Measurements from ENCODE around the gene KLHDC3.
A peak's percentile ranks its signal among the peaks of the same experiment; 100 is the strongest.
"Not testable (repeated sequence)": the region's sequence is repeated elsewhere in the genome, so short reads cannot be mapped to it uniquely, and the experiment has no call there.

Gene KLHDC3

GRCh38 chr6:43033496-43034189, 19.6 kb downstream of the KLHDC3 start:
- no peak for DNase-seq

- no peak for DNase-seq
Observed at GRCh38 chr6:43034190-43034525, 20.1 kb downstream of the KLHDC3 start.

GRCh38 chr6:43035495-43036194, 21.6 kb downstream of the KLHDC3 start:
- DNase-seq: no peak

GRCh38 chr6:43036712-43037111, 22.7 kb downstream of the KLHDC3 start:
- no peak for DNase-seq

- no peak for DNase-seq
Observed at GRCh38 chr6:43037197-43037596, 23.1 kb downstream of the KLHDC3 start.

- no peak for DNase-seq
Observed at GRCh38 chr6:43037706-43038105, 23.7 kb downstream of the KLHDC3 start.

GRCh38 chr6:43038727-43039126, 24.7 kb downstream of the KLHDC3 start:
- no peak for DNase-seq

GRCh38 chr6:43040542-43041257, 26.7 kb downstream of the KLHDC3 start:
- DNase-seq: no peak

GRCh38 chr6:43041475-43041874, 27.4 kb downstream of the KLHDC3 start:
- not testable (repeated sequence) for DNase-seq

- no peak for DNase-seq
Observed at GRCh38 chr6:43043310-43043709, 29.3 kb downstream of the KLHDC3 start.

- no peak for DNase-seq
Observed at GRCh38 chr6:43045371-43045930, 31.4 kb downstream of the KLHDC3 start.

GRCh38 chr6:43047998-43048397, 33.9 kb downstream of the KLHDC3 start:
- no peak for DNase-seq

- no peak for DNase-seq
Observed at GRCh38 chr6:43050981-43051380, 36.9 kb downstream of the KLHDC3 start.

- DNase-seq: no peak
Observed at GRCh38 chr6:43052225-43052841, 38.3 kb downstream of the KLHDC3 start.

GRCh38 chr6:43052842-43053544, 38.9 kb downstream of the KLHDC3 start:
- peak; percentile 60 for DNase-seq

- DNase-seq: peak; percentile 98
Observed at GRCh38 chr6:43053545-43054205, 39.6 kb downstream of the KLHDC3 start, which contains the start of gene CUL7. Gene CUL7 (minus strand): TSS chr6:43053851. CDS start chr6:43052788, 1,063 bp downstream.

- DNase-seq: peak; percentile 59
Observed at GRCh38 chr6:43054206-43054943, 40.3 kb downstream of the KLHDC3 start.

GRCh38 chr6:43055966-43056365, 41.9 kb downstream of the KLHDC3 start:
- no peak for DNase-seq

- DNase-seq: no peak
Observed at GRCh38 chr6:43058531-43058930, 44.5 kb downstream of the KLHDC3 start.

- peak; percentile 100 for DNase-seq
Observed at GRCh38 chr6:43059168-43060033, 45.4 kb downstream of the KLHDC3 start, which contains the start of the genes KLC4 and MRPL2. Gene KLC4 (plus strand): TSS chr6:43059631. CDS start chr6:43061336, 1,705 bp downstream. Gene MRPL2 (minus strand): TSS chr6:43059434. CDS start chr6:43059381, 53 bp downstream.
